ENCODE data around the gene TRIP13.
"Not testable (repeated sequence)": the region's sequence is repeated elsewhere in the genome, so short reads cannot be mapped to it uniquely, and the experiment has no call there.

Gene TRIP13

GRCh38 chr5:916441-917293, 24.0 kb downstream of the TRIP13 start:
- DNase-seq (ENCODE audit: low read depth) = no peak
- TF ChIP-seq CTCF (IDR thresholded peaks at IDR 0.05; ENCODE audit: low read depth, low read length, missing control alignments) = no peak
- H3K4me3 ChIP-seq (ENCODE audit: low read depth, low read length) = no peak overlapping the region
- in situ Hi-C loops (cut with HindIII; ENCODE audit: low sequenced_read_pairs) = no loop called here

- H3K4me3 ChIP-seq (ENCODE audit: low read depth, low read length); in situ Hi-C loops (cut with HindIII; ENCODE audit: low sequenced_read_pairs); DNase-seq (ENCODE audit: low read depth): not testable (repeated sequence)
Measured at GRCh38 chr5:918717-919116, 26.0 kb downstream of the TRIP13 start.

GRCh38 chr5:919356-920000, 26.8 kb downstream of the TRIP13 start:
- in situ Hi-C loops (cut with HindIII; ENCODE audit: low sequenced_read_pairs) = no loop called here
- DNase-seq (ENCODE audit: low read depth) = no peak

GRCh38 chr5:920321-920720, 27.6 kb downstream of the TRIP13 start:
- no peak for TF ChIP-seq CTCF (IDR thresholded peaks at IDR 0.05; ENCODE audit: low read depth, low read length, missing control alignments)
- in situ Hi-C loops (cut with HindIII; ENCODE audit: low sequenced_read_pairs) = no loop called here

More at GRCh38 chr5:919356-920000, 26.8 kb downstream of the TRIP13 start:
- no peak for TF ChIP-seq CTCF (IDR thresholded peaks at IDR 0.05; ENCODE audit: low read depth, low read length, missing control alignments)
- H3K4me3 ChIP-seq (ENCODE audit: low read depth, low read length) = no peak overlapping the region

GRCh38 chr5:921456-922435, 29.1 kb downstream of the TRIP13 start:
- in situ Hi-C loops (cut with HindIII; ENCODE audit: low sequenced_read_pairs) = no loop called here
- DNase-seq (ENCODE audit: low read depth) = no peak
- no peak for TF ChIP-seq CTCF (IDR thresholded peaks at IDR 0.05; ENCODE audit: low read depth, low read length, missing control alignments)
- H3K4me3 ChIP-seq (ENCODE audit: low read depth, low read length) = no peak overlapping the region

More at GRCh38 chr5:920321-920720, 27.6 kb downstream of the TRIP13 start:
- DNase-seq (ENCODE audit: low read depth) = no peak
- no peak overlapping the region for H3K4me3 ChIP-seq (ENCODE audit: low read depth, low read length)

- in situ Hi-C loops (cut with HindIII; ENCODE audit: low sequenced_read_pairs) = no loop called here
- DNase-seq (ENCODE audit: low read depth) = no peak
- no peak overlapping the region for H3K4me3 ChIP-seq (ENCODE audit: low read depth, low read length)
- TF ChIP-seq CTCF (IDR thresholded peaks at IDR 0.05; ENCODE audit: low read depth, low read length, missing control alignments) = no peak
Measured at GRCh38 chr5:922436-923280, 30.0 kb downstream of the TRIP13 start.

All from astrocyte of the cerebellum (primary cell).